Psoas muscle (tissue), 8 donors: ENCODE results near the gene MAGEB1. TPM values are rescaled to one million over a fixed set of nuclear protein-coding genes. Genes with fewer than 3 reads are reported as not detected.
A peak's percentile ranks its signal among the peaks of the same experiment; 100 is the strongest.

Experiments
- ATAC-seq, 4 donors: fragments of 200-7000 bp; cut with Tn5 transposase; one replicate each; pipeline ENCODE4 v1.9.1; 2020; ENCODE audit warnings: moderate library complexity in 3 of 4, mild to moderate bottlenecking in 2 of 4
- DNase-seq, 2 donors: peaks; one replicate each; pipeline ENCODE4 v3.0.0-alpha.2; 2020
- H3K27ac ChIP-seq: fragments of 200-600 bp; one replicate; pipeline ENCODE4 v1.8.0; 2022
- H3K27me3 ChIP-seq, 3 donors: fragments of 200-600 bp in 1 of 3; one replicate each; pipeline versions ENCODE4 v1.6.1 to v1.8.0; 2013 to 2022; ENCODE audit warnings: low read length in 2 of 3, mild to moderate bottlenecking in 2 of 3, moderate library complexity in 1 of 3; ENCODE audit not compliant: insufficient read depth in 3 of 3
- H3K36me3 ChIP-seq, 2 donors: fragments of 200-600 bp in 1 of 2; one replicate each; pipeline versions ENCODE4 v1.6.1 to v1.8.0; 2013 to 2022; ENCODE audit warnings: low read depth in 1 of 2, mild to moderate bottlenecking in 1 of 2, moderate library complexity in 1 of 2; ENCODE audit not compliant: insufficient read depth in 1 of 2
- H3K4me1 ChIP-seq: fragments of 200-600 bp; one replicate; pipeline ENCODE4 v1.8.0; 2022
- H3K4me3 ChIP-seq: fragments of 200-600 bp; one replicate; pipeline ENCODE4 v1.8.0; 2022; ENCODE audit warnings: mild to moderate bottlenecking
- H3K9me3 ChIP-seq: fragments of 200-600 bp; one replicate; pipeline ENCODE4 v1.8.0; 2022
- WGBS, 3 donors: extraction: QIAGEN DNeasy Blood & Tissue Kit; methylation state at CpG; one replicate each; pipeline versions ENCODE4 v1.1.6 to v1.1.7; 2013; 5-methylcytosine and 5-hydroxymethylcytosine counted together
- intact Hi-C, 2 donors: fragments of 100-400 bp; cut with DNase I; formaldehyde crosslinking; loops; one replicate each; pipeline versions ENCODE4 v1.11.0 to v1.14.2; 2022
- polyA plus RNA-seq, 3 donors: library from polyadenylated mRNA; stranded (reverse); fragments of 200-250 nt; gene quantifications; one replicate each; pipeline ENCODE4 v1.2.3, GENCODE V29; 2013
- total RNA-seq, 4 donors: library from RNA; stranded (reverse); fragmentation: NEBNext Ultra II Directional in 2 of 4; extraction: Animal tissue kit (Norgen Biotek cat#: 25700) in 2 of 4; gene quantifications; one replicate each; pipeline versions ENCODE4 v1.2.1 to v1.2.4, GENCODE V29; 2021 to 2023
- TF ChIP-seq, protein P1 (sequence below): fragments of 200-600 bp; IDR thresholded peaks from one replicate; pipeline ENCODE4 v1.8.0; 2022; ENCODE audit warnings: antibody characterized with exemption
- donor health status: healthy with polysubstance abuse.
- donor health status: DM: no; HTN: no; CAD: no; lungs with moderate emphysema.
- donor health status: Bipolar disorder and iron deficiency.
- donor health status: healthy.
- donor health status: DM: yes; HTN: yes; CAD: no.
- donor health status: DM: no; HTN: no; CAD: no.
- donor health status: DM: no; HTN: no; CAD: no.
- donor health status: DM: yes; HTN: yes; CAD: no.

The MAGEB1 gene
- total and polyA plus RNA-seq, 7 donors, result not detected

DNA sequence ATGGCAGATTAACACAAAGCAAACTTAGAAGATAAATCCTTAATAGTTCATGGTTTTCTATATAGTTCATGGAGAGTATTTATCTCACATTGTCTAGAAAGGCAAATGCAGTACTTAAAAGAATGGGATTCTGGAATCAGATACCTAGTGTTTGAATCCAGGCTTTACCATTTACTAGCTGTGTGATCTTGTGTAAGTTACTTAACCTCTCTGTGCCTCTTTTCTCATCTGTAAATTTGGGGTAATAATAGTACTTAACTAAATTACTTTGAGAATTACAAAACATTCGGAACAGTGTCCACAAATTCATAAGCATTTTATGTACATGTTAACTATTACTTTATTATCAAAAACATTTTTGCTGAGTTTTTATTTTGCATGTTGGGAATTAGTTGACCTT lies 15.8 kb downstream of the MAGEB1 start:
- DNase-seq, result no peak
- intact Hi-C loops, result no loop called here
- TF ChIP-seq, protein P1, sequence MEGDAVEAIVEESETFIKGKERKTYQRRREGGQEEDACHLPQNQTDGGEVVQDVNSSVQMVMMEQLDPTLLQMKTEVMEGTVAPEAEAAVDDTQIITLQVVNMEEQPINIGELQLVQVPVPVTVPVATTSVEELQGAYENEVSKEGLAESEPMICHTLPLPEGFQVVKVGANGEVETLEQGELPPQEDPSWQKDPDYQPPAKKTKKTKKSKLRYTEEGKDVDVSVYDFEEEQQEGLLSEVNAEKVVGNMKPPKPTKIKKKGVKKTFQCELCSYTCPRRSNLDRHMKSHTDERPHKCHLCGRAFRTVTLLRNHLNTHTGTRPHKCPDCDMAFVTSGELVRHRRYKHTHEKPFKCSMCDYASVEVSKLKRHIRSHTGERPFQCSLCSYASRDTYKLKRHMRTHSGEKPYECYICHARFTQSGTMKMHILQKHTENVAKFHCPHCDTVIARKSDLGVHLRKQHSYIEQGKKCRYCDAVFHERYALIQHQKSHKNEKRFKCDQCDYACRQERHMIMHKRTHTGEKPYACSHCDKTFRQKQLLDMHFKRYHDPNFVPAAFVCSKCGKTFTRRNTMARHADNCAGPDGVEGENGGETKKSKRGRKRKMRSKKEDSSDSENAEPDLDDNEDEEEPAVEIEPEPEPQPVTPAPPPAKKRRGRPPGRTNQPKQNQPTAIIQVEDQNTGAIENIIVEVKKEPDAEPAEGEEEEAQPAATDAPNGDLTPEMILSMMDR, result no peak
- Histone ChIP-seq H3K4me3 (no peak overlapping the region), H3K9me3 (no peaks in the 10 kb centered on the region), H3K4me1 (no peaks in the 10 kb centered on the region), H3K27ac (no peak overlapping the region), H3K36me3 (no peaks in the 10 kb centered on the region), H3K27me3 (peaks cover 0 to 4% (median 0%) of the 10 kb centered on the region in 3 donors)
- no peak for ATAC-seq
- 70 to 78% (median 78%) methylated on average over 1 of the region's 1 CpG for WGBS, 3 donors

DNA sequence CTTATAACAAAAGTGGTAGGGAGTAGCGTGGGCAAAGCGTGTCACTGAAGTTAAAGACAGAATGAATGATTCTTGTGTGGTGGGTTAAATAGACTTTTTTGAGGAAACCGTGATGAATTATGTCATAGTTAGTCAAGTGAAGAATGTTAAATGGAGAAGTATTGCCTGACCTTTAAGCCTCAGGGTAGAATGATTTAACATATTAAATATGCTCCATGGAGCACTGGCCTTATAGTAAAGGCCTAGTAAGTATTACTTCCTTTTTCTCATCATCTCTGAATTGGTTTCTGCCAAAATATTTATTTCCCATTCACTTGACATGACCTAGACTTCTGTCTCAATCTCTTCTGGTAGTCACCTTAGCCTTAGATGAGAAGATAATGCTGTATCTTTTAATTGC lies 23.7 kb downstream of the MAGEB1 start:
- Histone ChIP-seq H3K4me3 (no peak overlapping the region), H3K27ac (no peak overlapping the region), H3K27me3 (peaks cover 0 to 19% (median 0%) of the 10 kb centered on the region in 3 donors), H3K9me3 (no peaks in the 10 kb centered on the region), H3K36me3 (no peaks in the 10 kb centered on the region), H3K4me1 (no peaks in the 10 kb centered on the region)
- WGBS, 3 donors, result 79 to 91% (median 87%) methylated on average over 3 of the region's 3 CpGs
- TF ChIP-seq, protein P1, result no peak
- ATAC-seq (no peak), DNase-seq (no peak)
- intact Hi-C loops, result no loop called here

DNA sequence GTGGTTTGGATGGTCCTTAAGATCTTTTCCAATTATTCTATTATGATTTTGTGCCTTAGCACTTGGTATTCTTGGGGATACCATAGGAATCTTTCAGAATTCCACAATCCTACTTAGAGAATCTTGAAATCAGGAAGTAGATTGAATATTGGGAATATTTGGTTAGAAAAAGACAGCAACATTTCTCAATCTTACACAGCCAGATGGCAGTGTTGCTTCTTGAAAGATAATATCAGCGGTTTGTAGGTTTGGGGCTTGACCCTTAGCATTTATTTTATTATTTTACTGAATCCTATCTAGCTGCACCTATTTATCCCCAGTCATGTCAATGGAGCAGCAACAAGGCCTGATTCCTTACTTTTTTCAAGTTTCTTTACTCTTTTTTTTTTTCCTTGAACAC lies 28.6 kb downstream of the MAGEB1 start:
- H3K9me3 ChIP-seq, result no peaks in the 10 kb centered on the region
- H3K27ac ChIP-seq, result no peak overlapping the region
- no peak for DNase-seq
- no peaks in the 10 kb centered on the region for H3K4me1 ChIP-seq
- no peak for ATAC-seq
- WGBS, 3 donors, result 6 to 21% (median 8%) methylated on average over 1 of the region's 1 CpG
- no peaks in the 10 kb centered on the region for H3K36me3 ChIP-seq
- H3K4me3 ChIP-seq, result no peak overlapping the region
- TF ChIP-seq, protein P1, result peak; percentile 31
- intact Hi-C loops, result loop anchor here in 1 of 2 donors (5.0 kb wide), 1 partner anchor 227 kb away; no protein-coding TSS in a partner anchor
- H3K27me3 ChIP-seq, result peaks cover 0 to 19% (median 0%) of the 10 kb centered on the region in 3 donors

DNA sequence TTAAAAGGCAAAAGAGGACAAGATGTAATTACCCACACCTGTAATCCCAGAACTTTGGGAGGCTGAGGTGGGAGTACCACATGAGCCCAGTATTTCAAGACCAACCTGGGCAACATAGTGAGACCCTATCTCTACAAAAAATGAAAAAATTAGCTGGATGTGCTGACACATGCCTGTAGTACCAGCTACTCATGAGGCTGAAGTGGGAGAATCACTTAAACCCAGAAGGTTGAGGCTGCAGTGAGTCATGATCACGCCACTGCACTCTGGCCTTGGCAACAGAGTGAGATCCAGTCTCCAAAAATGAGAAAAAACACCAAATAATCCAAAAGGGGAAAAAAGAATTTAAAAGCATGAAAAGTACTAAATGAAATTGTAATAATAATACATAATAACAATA lies 31.4 kb downstream of the MAGEB1 start:
- no peaks in the 10 kb centered on the region for H3K36me3 ChIP-seq
- no peak for ATAC-seq
- peaks cover 0 to 10% (median 0%) of the 10 kb centered on the region in 3 donors for H3K27me3 ChIP-seq
- H3K27ac ChIP-seq, result no peak overlapping the region
- no peak for DNase-seq
- 45 to 67% (median 50%) methylated on average over 1 of the region's 1 CpG for WGBS, 3 donors
- H3K4me1 ChIP-seq, result no peaks in the 10 kb centered on the region
- H3K9me3 ChIP-seq, result no peaks in the 10 kb centered on the region
- TF ChIP-seq, protein P1, result no peak
- H3K4me3 ChIP-seq, result no peak overlapping the region
- intact Hi-C loops, result loop anchor here in 1 of 2 donors (5.0 kb wide), 1 partner anchor 224 kb away; no protein-coding TSS in a partner anchor

DNA sequence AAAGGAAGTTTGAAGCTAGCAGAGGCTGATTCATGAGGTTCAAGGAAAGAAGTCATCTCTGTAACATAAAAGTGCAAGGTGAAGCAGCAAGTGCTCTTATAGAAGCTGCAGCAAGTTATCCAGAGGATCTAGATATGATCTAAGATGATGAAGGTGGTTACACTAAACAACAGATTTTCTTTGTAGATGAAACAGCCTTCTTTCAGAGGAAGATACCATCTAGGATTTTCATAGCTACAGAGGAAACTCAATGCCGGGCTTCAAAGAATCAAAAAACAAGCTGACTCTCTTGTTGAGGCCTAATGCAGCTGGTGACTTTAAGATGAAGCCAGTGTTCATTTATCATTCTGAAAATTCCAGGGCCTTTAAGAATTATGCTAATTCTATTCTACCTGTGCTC lies 33.5 kb downstream of the MAGEB1 start:
- no peak overlapping the region for H3K27ac ChIP-seq
- intact Hi-C loops, result no loop called here
- H3K4me3 ChIP-seq, result no peak overlapping the region
- WGBS, 3 donors, result 69 to 86% (median 85%) methylated on average over 1 of the region's 1 CpG
- ATAC-seq (no peak), DNase-seq (no peak)
- no peaks in the 10 kb centered on the region for H3K4me1 ChIP-seq
- peaks cover 0 to 3% (median 0%) of the 10 kb centered on the region in 3 donors for H3K27me3 ChIP-seq
- H3K9me3 ChIP-seq, result no peaks in the 10 kb centered on the region
- no peaks in the 10 kb centered on the region for H3K36me3 ChIP-seq
- TF ChIP-seq, protein P1, result no peak
